Measurements from ENCODE around the gene HTR1D.
A peak's percentile ranks its signal among the peaks of the same experiment; 100 is the strongest.

HTR1D gene

GRCh38 chr1:23167353-23168078 is 49.8 kb downstream of the HTR1D start:
- Histone ChIP-seq H3K36me3 (ENCODE audit: insufficient read depth, insufficient read length, low read length) (no peaks in the 10 kb centered on the region), H3K9ac (ENCODE audit: insufficient read length, low read depth) (peak overlapping the region; percentile 87), H3K4me3 (ENCODE audit: insufficient read length, low read depth) (peak overlapping the region; percentile 80), H3K4me1 (ENCODE audit: insufficient read depth, insufficient read length) (peaks cover 3% of the 10 kb centered on the region), H3K27me3 (ENCODE audit: insufficient read depth, insufficient read length) (no peaks in the 10 kb centered on the region), H3K9me3 (ENCODE audit: insufficient read depth, low read length) (no peaks in the 10 kb centered on the region)
- peak; percentile 18 for DNase-seq (ENCODE audit: low read depth, low spot score)
- no peak for TF ChIP-seq SUZ12 (IDR thresholded peaks at IDR 0.05; ENCODE audit: extremely low read depth, insufficient read depth, insufficient read length)
- no peak for TF ChIP-seq YY1 (IDR thresholded peaks at IDR 0.05; ENCODE audit: insufficient read depth, insufficient read length)
- no peak for TF ChIP-seq ZNF274 (IDR thresholded peaks at IDR 0.05; ENCODE audit: low read depth, low read length)

- Histone ChIP-seq H3K9ac (ENCODE audit: insufficient read length, low read depth) (peak overlapping the region; percentile 87), H3K27me3 (ENCODE audit: insufficient read depth, insufficient read length) (no peaks in the 10 kb centered on the region), H3K4me1 (ENCODE audit: insufficient read depth, insufficient read length) (peaks cover 3% of the 10 kb centered on the region), H3K36me3 (ENCODE audit: insufficient read depth, insufficient read length, low read length) (no peaks in the 10 kb centered on the region), H3K4me3 (ENCODE audit: insufficient read length, low read depth) (peak overlapping the region; percentile 80), H3K9me3 (ENCODE audit: insufficient read depth, low read length) (no peaks in the 10 kb centered on the region)
- no peak for DNase-seq (ENCODE audit: low read depth, low spot score)
- TF ChIP-seq SUZ12 (IDR thresholded peaks at IDR 0.05; ENCODE audit: extremely low read depth, insufficient read depth, insufficient read length) = no peak
- no peak for TF ChIP-seq ZNF274 (IDR thresholded peaks at IDR 0.05; ENCODE audit: low read depth, low read length)
- TF ChIP-seq YY1 (IDR thresholded peaks at IDR 0.05; ENCODE audit: insufficient read depth, insufficient read length) = no peak
Observed at GRCh38 chr1:23166854-23167253, 50.4 kb downstream of the HTR1D start.

GRCh38 chr1:23163395-23163794 is 53.9 kb downstream of the HTR1D start:
- H3K27me3 ChIP-seq (ENCODE audit: insufficient read depth, insufficient read length) = no peaks in the 10 kb centered on the region
- TF ChIP-seq ZNF274 (IDR thresholded peaks at IDR 0.05; ENCODE audit: low read depth, low read length) = no peak
- TF ChIP-seq YY1 (IDR thresholded peaks at IDR 0.05; ENCODE audit: insufficient read depth, insufficient read length) = no peak
- no peak for TF ChIP-seq SUZ12 (IDR thresholded peaks at IDR 0.05; ENCODE audit: extremely low read depth, insufficient read depth, insufficient read length)
- no peaks in the 10 kb centered on the region for H3K36me3 ChIP-seq (ENCODE audit: insufficient read depth, insufficient read length, low read length)
- H3K4me3 ChIP-seq (ENCODE audit: insufficient read length, low read depth) = no peak overlapping the region
- no peaks in the 10 kb centered on the region for H3K4me1 ChIP-seq (ENCODE audit: insufficient read depth, insufficient read length)
- no peaks in the 10 kb centered on the region for H3K9me3 ChIP-seq (ENCODE audit: insufficient read depth, low read length)
- H3K9ac ChIP-seq (ENCODE audit: insufficient read length, low read depth) = no peak overlapping the region
- DNase-seq (ENCODE audit: low read depth, low spot score) = no peak

- no peak for DNase-seq (ENCODE audit: low read depth, low spot score)
- TF ChIP-seq ZNF274 (IDR thresholded peaks at IDR 0.05; ENCODE audit: low read depth, low read length) (no peak), YY1 (IDR thresholded peaks at IDR 0.05; ENCODE audit: insufficient read depth, insufficient read length) (no peak), SUZ12 (IDR thresholded peaks at IDR 0.05; ENCODE audit: extremely low read depth, insufficient read depth, insufficient read length) (no peak)
- no peaks in the 10 kb centered on the region for H3K4me1 ChIP-seq (ENCODE audit: insufficient read depth, insufficient read length)
- no peaks in the 10 kb centered on the region for H3K27me3 ChIP-seq (ENCODE audit: insufficient read depth, insufficient read length)
- H3K9ac ChIP-seq (ENCODE audit: insufficient read length, low read depth) = no peak overlapping the region
- peaks cover 8% of the 10 kb centered on the region for H3K36me3 ChIP-seq (ENCODE audit: insufficient read depth, insufficient read length, low read length)
- H3K9me3 ChIP-seq (ENCODE audit: insufficient read depth, low read length) = no peaks in the 10 kb centered on the region
- no peak overlapping the region for H3K4me3 ChIP-seq (ENCODE audit: insufficient read length, low read depth)
Observed at GRCh38 chr1:23159963-23160877, 57.1 kb downstream of the HTR1D start.

- Histone ChIP-seq H3K9ac (ENCODE audit: insufficient read length, low read depth) (no peak overlapping the region), H3K36me3 (ENCODE audit: insufficient read depth, insufficient read length, low read length) (peaks cover 8% of the 10 kb centered on the region), H3K27me3 (ENCODE audit: insufficient read depth, insufficient read length) (no peaks in the 10 kb centered on the region), H3K4me3 (ENCODE audit: insufficient read length, low read depth) (no peak overlapping the region), H3K9me3 (ENCODE audit: insufficient read depth, low read length) (no peaks in the 10 kb centered on the region), H3K4me1 (ENCODE audit: insufficient read depth, insufficient read length) (no peaks in the 10 kb centered on the region)
- no peak for TF ChIP-seq YY1 (IDR thresholded peaks at IDR 0.05; ENCODE audit: insufficient read depth, insufficient read length)
- TF ChIP-seq SUZ12 (IDR thresholded peaks at IDR 0.05; ENCODE audit: extremely low read depth, insufficient read depth, insufficient read length) = no peak
- no peak for TF ChIP-seq ZNF274 (IDR thresholded peaks at IDR 0.05; ENCODE audit: low read depth, low read length)
- DNase-seq (ENCODE audit: low read depth, low spot score) = no peak
Observed at GRCh38 chr1:23156940-23157339, 60.4 kb downstream of the HTR1D start.

GRCh38 chr1:23152966-23153684 is 64.2 kb downstream of the HTR1D start:
- no peak for DNase-seq (ENCODE audit: low read depth, low spot score)
- H3K9ac ChIP-seq (ENCODE audit: insufficient read length, low read depth) = no peak overlapping the region
- no peaks in the 10 kb centered on the region for H3K9me3 ChIP-seq (ENCODE audit: insufficient read depth, low read length)
- no peaks in the 10 kb centered on the region for H3K27me3 ChIP-seq (ENCODE audit: insufficient read depth, insufficient read length)
- no peaks in the 10 kb centered on the region for H3K4me1 ChIP-seq (ENCODE audit: insufficient read depth, insufficient read length)
- TF ChIP-seq SUZ12 (IDR thresholded peaks at IDR 0.05; ENCODE audit: extremely low read depth, insufficient read depth, insufficient read length) (no peak), YY1 (IDR thresholded peaks at IDR 0.05; ENCODE audit: insufficient read depth, insufficient read length) (no peak), ZNF274 (IDR thresholded peaks at IDR 0.05; ENCODE audit: low read depth, low read length) (no peak)
- peaks cover 8% of the 10 kb centered on the region for H3K36me3 ChIP-seq (ENCODE audit: insufficient read depth, insufficient read length, low read length)
- H3K4me3 ChIP-seq (ENCODE audit: insufficient read length, low read depth) = no peak overlapping the region

All from NT2/D1 (cell line).